Right renal pelvis (tissue), 4 donors: ENCODE measurements around the gene BCAS1. TPM values are rescaled to one million over a fixed set of nuclear protein-coding genes. Genes with fewer than 3 reads are reported as not detected.

Experiments used
- DNase-seq, 4 donors: peaks; one replicate each; pipeline ENCODE4 v3.0.0-alpha.2; 2013; ENCODE audit warnings: low read depth in 4 of 4, low spot score in 3 of 4, missing footprints in 1 of 4
- polyA plus RNA-seq, 4 donors: library from polyadenylated mRNA; unstranded; fragments of 120-200 nt; gene quantifications; one replicate each; pipeline ENCODE4 v1.2.1, GENCODE V29; 2013; ENCODE audit not compliant: insufficient read length in 4 of 4

The BCAS1 gene
- polyA plus RNA-seq, 4 donors = 2.4 to 5.5 (median 3.7) TPM

- no peak for DNase-seq
Measured at GRCh38 chr20:54078296-54078984, 8.0 kb upstream of the BCAS1 start.

DNA sequence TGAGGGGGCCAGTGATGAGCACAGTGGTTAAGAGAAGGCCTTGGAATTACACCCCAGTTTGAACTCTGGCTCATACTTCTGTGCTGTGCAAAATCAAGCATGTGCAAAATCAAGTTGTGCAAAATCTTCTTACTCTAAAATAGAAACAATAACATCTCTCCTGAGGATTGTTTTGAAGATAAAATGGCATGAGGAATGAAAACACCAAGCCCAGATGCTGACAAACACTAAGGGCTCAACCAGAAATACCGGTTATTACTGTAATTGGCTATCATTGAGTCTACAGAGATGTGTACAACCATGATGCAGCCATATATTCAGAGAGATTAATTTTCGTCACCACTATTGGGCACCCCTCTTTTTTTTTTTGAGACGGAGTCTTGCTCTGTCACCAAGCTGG, 5.9 kb upstream of the BCAS1 start:
- DNase-seq = no peak

DNA sequence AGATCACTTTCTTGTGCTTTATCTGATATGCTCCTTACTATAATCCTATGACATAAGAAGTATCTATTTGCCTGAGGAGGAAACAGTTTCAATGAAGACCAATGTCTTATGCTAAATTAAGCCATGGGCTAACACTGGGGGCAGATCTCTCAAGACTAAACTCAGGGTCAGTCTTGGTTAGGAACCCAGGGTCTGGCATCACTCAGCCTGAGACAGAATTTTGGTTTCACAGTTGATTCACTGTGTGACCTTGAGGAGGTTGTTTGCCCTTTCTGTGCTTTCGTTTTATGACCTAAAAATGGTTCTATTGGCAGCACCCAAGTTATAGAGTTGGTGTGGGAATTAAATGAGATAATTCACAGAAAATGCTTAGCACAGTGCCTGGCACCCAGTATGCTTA, 4.9 kb upstream of the BCAS1 start:
- no peak for DNase-seq

GRCh38 chr20:54074511-54074910, 4.1 kb upstream of the BCAS1 start:
- no peak for DNase-seq

- no peak for DNase-seq
Measured at GRCh38 chr20:54073288-54073687, 2.9 kb upstream of the BCAS1 start.

DNA sequence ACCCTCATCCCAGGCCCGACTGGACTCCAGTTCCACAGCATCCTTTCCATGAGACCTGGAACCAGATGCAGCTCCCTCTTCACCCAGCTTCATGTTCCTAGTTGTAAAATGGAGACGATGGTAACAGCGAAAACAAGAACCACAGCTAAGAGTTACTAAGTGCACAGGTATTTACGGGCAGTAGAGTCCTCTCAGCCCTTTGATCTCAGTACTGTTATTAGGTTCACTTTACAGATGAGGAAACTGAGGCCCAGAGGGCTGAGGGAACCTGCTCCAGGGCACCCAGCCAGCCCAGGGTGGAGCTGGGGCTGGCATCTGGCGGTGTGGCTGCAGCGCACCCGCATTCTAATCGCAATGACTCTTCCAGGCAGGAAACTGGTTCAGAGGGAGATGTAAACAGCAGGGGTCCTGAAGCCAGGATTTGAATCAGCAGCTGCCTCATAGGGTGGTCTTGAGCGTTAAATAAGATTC, 858 bp downstream of the BCAS1 start:
- DNase-seq = no peak

GRCh38 chr20:54068966-54069365, 1.4 kb downstream of the BCAS1 start:
- no peak for DNase-seq

GRCh38 chr20:54068495-54068894, 1.9 kb downstream of the BCAS1 start:
- DNase-seq = no peak

DNA sequence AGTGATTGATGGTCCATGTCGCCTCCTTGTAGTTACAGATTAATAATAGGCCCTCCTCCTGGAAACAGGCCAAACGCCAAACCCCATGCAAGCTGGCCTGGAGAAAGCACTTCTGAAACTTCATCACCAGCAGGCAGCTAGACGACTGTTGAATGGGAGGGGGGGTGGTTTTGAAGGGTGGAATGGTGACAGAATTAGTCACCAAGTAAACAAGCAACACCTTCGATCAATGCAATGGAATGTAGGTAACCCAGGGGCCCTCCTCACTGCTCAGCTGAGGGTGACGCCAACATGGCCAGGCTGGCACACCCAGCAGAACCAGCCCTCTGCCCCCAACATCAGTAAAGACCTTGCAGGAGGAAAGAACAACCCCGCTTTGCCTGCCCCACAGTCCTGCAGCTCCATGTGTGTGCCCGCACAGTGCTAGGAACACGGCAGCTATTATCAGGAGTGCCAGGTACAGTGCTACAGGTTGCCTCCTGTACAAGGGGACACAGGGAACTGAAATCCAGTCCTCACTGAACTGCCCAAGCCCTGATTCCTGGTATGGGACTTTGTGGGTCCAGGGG, 2.7 kb downstream of the BCAS1 start:
- peak; percentile 47 to 87 (median 78) for DNase-seq

DNA sequence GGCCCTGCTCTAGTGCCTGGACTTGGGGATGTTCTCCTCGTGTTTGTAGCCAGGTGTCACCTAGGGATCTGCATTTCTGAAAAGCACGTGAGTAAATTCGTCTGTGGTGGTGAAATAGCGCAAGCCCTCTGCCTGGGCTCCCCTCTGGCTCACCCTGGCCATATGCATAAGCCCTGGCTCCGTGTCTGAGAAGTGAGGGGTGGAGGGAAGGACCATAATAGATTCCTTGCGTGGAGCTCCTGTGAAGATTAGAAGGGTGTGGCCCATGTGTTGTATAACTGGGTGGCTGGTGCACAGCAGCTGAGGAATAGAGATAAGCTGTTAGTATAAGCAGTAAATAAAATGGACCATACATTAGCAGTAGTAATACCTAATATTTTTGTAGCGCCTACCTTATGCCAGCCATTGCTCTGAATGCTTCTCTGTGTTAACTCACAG, 4.8 kb downstream of the BCAS1 start:
- DNase-seq = no peak

DNA sequence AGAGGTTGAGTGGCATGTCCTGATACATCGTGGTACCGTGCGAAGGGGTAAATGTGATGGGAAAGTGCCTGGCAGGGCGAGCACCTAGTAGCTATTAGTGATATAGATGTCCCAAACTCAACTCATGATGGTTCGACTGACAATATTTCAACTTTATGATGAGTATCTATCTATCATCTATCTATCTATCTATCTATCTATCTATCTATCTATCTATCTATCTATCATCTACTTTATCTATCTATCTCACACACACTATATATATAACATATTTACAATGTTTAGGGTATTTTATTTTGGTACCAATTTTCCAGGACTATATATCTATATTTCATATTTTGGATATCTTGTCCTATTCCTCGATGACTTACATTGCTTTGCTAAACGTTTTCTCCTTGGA, 5.5 kb downstream of the BCAS1 start:
- DNase-seq = no peak

DNA sequence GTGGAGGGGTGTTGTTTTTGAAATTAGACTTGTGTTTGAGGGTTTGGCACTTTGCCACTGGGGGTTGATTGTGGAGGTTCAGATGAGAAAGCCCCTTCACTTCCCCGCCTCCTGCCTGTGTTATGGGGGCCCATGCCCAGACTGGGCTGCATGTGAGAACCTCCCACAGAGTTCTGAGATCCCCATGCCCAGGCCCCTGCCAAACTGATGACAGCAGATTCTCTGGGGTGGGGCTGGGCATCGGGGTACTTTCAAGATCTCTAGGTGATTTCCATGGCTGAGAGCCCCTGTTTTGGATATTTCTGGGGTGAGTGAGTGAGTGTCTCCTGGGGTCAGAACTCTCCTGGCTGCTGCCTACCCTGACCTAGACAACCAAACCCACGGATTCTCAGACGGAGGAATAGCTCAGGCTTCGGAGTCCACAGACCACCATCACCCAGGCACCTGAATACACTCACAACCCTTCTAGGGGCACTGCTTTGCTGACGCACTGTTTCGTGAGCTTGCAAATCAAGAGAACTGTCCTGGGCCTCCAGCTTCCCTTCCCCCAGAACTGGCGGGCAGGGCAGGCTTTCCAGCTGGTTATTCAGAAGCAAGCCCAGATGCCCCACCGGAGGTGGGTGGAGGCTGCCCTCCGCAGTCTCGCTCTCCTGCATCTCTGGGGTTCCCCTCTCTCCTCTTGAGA, 6.3 kb downstream of the BCAS1 start:
- no peak for DNase-seq

GRCh38 chr20:54063580-54063979, 6.8 kb downstream of the BCAS1 start:
- no peak for DNase-seq

DNA sequence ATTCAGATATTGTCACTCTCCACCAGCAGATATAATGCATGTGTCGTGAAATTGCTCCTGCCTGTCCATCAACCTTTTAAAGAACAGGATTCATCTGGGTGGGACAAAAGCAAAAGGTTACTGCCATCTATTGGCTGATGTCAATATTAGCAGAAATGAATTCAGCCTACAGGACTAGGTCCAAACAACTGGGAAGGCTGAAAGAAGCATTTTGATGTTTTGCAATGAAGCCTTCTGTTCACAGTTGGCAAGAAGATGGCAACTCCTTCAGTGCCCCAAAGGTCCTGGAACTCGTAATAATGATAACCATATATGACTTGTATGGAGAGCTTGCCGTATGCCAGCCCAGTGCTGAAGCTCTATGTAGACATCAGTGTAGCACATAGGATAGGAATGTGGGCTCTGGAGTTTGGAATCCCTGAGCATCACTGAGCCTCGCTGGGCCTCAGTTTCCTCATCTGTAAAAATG, 7.5 kb downstream of the BCAS1 start:
- no peak for DNase-seq

DNA sequence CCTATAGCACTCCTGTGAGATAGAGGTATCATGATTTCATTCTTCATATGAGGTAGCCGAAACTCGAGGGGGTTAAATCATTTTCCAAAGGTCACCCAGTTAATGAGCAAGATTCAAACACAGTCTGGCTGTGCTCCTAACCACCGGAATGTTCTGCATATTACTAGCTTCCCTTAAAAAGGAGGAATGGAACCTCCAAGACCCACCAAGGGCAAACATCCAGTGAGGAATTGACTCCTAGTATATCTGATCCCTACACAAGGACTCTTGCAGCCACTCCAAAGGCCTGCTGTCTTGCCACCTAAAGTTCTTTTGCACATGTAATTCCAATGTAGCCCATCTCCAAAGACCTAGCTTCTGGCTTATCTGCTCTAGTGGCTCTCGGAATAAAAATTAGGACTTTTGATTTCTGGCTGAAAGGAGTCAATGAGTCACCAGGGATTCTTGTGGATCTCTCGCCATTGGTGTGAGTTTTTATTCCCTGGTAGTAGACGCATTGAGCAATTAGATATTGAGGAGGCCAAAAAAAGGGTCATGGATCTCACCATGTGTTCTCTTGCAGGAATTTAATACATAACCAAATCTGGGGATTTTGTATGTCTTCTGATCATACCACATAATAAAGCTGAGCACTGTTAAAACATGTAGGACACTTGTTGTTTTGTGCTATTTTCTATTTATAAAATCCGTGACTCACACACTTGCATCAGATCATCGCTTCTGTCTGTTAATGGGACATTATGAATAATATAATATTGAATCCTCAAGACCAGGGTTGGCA, 9.1 kb downstream of the BCAS1 start:
- no peak for DNase-seq

GRCh38 chr20:54059691-54060364, 10.6 kb downstream of the BCAS1 start:
- no peak for DNase-seq

GRCh38 chr20:54058420-54059139, 11.8 kb downstream of the BCAS1 start:
- DNase-seq = no peak

DNA sequence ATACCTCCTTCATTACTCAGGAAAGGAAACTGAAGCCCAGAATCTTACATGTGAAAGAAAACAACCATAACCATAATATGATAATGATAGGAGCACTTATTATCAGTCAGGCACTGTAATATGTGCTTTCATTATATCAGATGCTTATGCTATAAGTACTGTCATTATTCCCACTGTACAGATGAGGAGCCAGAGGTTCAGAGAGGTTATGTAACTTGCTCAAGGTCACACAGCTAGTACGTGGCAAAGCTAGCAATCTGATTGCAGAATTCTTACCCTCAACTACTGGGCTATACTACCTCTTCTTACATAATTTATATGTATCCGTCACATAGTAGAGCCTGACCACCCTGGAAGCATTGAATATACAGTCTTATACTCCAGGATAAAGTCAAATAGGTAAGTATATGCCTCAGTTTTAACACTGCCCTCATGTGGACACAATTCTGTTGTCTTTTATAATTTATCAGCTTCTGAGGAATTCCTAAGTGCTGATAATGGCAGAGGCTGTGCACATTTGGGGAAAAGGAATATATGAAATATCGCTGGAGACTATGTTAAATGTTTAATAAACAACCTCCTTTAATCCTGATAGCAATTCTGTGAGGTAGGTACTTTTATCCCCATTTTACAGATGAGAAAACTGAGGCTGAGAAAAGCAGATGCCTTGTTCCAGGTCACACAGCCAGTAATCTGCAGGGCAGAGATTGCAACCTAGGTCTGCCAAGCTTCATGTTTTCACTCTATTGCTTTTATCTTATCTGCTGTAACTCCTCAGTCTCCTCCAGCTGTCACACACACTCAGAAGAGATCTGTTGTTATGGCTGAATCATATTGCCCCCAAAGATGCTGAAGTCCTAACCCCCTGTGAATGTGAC, 13.4 kb downstream of the BCAS1 start:
- no peak for DNase-seq

DNA sequence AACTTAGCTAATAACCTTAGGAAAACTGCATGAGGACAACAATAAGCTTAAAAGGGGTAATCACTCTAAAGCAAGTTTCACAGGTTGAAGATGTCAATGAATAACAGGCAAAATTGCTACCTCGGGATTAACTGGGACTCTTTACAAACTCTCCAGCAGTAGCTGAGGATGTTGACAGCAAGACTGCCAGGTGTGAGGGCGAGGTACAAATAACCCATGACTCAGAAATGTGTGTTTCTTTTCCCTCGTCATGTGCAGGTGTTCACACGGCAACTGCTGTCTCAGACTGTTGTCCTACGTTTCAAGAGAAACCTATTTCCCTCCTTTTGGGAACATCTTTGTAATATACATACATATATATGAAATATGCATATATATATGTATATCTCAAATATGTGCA, 15.9 kb downstream of the BCAS1 start:
- DNase-seq = no peak
